Measurements from ENCODE around the gene SMARCA4.

Gene SMARCA4

DNA sequence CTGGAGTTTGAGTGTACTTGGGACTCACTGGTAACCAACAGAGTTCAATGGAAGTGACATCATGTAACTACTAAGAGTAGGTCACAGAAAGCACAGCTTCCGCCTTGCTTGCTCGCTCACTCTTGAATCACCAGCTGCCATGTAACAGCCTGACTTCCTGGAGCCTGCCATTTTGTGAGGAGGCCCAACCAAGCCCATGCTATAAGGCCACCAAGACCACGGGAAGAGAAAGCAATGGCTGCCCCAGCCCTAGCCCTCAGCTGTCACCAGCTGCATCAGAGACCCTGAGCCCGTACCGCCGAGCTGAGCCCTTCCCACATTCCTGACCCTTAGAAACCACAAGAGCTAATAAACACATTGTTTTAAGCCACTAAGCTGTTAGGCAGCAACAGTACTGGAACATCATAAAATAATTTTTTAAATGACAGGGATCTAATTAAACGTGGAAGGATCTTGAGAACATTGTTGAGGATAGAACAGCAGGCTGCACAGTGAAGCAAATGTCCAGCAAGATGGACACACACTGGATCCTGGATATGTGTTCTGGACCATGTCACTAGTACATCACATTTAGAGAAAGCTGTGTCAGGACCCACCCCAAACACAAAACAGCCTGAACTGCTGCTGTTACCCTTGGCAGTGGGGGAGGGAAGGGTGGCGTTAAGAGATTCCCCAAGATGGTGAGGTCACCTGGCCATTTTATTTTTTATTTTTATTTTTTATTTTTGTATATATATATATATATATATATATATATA is 106.7 kb downstream of the SMARCA4 start:
- no peak overlapping the region for H3K4me3 ChIP-seq (ENCODE audit: low read depth, low read length)
- TF ChIP-seq, protein P1, sequence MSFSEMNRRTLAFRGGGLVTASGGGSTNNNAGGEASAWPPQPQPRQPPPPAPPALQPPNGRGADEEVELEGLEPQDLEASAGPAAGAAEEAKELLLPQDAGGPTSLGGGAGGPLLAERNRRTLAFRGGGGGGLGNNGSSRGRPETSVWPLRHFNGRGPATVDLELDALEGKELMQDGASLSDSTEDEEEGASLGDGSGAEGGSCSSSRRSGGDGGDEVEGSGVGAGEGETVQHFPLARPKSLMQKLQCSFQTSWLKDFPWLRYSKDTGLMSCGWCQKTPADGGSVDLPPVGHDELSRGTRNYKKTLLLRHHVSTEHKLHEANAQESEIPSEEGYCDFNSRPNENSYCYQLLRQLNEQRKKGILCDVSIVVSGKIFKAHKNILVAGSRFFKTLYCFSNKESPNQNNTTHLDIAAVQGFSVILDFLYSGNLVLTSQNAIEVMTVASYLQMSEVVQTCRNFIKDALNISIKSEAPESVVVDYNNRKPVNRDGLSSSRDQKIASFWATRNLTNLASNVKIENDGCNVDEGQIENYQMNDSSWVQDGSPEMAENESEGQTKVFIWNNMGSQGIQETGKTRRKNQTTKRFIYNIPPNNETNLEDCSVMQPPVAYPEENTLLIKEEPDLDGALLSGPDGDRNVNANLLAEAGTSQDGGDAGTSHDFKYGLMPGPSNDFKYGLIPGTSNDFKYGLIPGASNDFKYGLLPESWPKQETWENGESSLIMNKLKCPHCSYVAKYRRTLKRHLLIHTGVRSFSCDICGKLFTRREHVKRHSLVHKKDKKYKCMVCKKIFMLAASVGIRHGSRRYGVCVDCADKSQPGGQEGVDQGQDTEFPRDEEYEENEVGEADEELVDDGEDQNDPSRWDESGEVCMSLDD (tag by site-specific recombination; IDR thresholded peaks at IDR 0.05) = no peak
- TF ChIP-seq SETDB1 (IDR thresholded peaks at IDR 0.05; ENCODE audit: insufficient read length, low read length) = peak; percentile 50
- CTCF ChIA-PET = interaction anchor here (1.1 to 1.2 kb wide), 2 partner anchors 32 to 59 kb away, joined by 3 to 6 read pairs; no protein-coding TSS in a partner anchor
- H3K4me1 ChIP-seq (ENCODE audit: control insufficient read depth, insufficient read depth, low read length) = no peaks in the 10 kb centered on the region
- no peak overlapping the region for H3K27ac ChIP-seq (ENCODE audit: extremely low read depth, low read depth, low read length)
- H3K36me3 ChIP-seq (ENCODE audit: control insufficient read depth in 2 of 2, insufficient read depth in 1 of 2, low read length in 2 of 2) = peaks cover 8 to 27% of the 10 kb centered on the region in 2 experiments; a peak in 2 of 3 replicates
- POLR2A ChIA-PET = interaction anchor here (0.6 to 0.8 kb wide), 2 partner anchors 20 to 120 kb away, joined by 3 read pairs; no protein-coding TSS in a partner anchor
- no peaks in the 10 kb centered on the region for H3K9me3 ChIP-seq (ENCODE audit: control insufficient read depth, insufficient read depth, low read depth, low read length)

DNA sequence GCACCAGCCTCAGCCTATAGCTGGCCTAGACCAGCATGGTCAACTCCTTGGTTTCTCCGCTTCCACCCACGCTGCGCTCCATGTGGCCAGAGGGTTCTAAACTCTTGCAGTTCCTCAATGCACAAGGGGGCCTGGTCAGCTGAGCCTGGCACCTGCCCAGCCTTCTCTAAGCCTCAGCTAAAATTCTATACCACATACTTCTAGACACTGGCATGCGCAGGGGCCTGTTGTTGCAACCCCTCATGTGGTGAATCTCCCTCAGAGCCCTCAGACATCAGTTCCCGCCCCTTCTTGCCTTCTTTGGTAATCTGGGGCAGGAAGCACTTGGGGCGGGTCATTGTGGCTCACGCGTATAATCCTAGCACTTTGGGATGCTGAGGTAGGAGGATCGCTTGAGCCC is 108.7 kb downstream of the SMARCA4 start:
- ChIA-PET POLR2A (no interaction called here), CTCF (no interaction called here)
- Histone ChIP-seq H3K9me3 (ENCODE audit: control insufficient read depth, insufficient read depth, low read depth, low read length) (no peaks in the 10 kb centered on the region), H3K4me3 (ENCODE audit: low read depth, low read length) (no peak overlapping the region), H3K36me3 (ENCODE audit: control insufficient read depth in 2 of 2, insufficient read depth in 1 of 2, low read length in 2 of 2) (peaks cover 0 to 20% of the 10 kb centered on the region in 2 experiments; a peak in 2 of 3 replicates), H3K27ac (ENCODE audit: extremely low read depth, low read depth, low read length) (no peak overlapping the region), H3K4me1 (ENCODE audit: control insufficient read depth, insufficient read depth, low read length) (no peaks in the 10 kb centered on the region)
- TF ChIP-seq, protein P1 (tag by site-specific recombination; IDR thresholded peaks at IDR 0.05) = no peak
- TF ChIP-seq PRDM1 (tag by site-specific recombination; IDR thresholded peaks at IDR 0.05) = no peak
- TF ChIP-seq ZNF112 (tag by site-specific recombination; IDR thresholded peaks at IDR 0.05) = no peak
- no peak for TF ChIP-seq ZNF354C (tag by site-specific recombination; IDR thresholded peaks at IDR 0.05; ENCODE audit: borderline replicate concordance, low read depth)
- no peak for TF ChIP-seq ZNF335 (tag by site-specific recombination; conservative IDR thresholded peaks at IDR 0.05)
- TF ChIP-seq ZNF785 (tag by site-specific recombination; IDR thresholded peaks at IDR 0.05) = no peak
- no peak for TF ChIP-seq KLF7 (tag by site-specific recombination; IDR thresholded peaks at IDR 0.05; ENCODE audit: borderline replicate concordance)
- TF ChIP-seq ZNF175 (tag by site-specific recombination; IDR thresholded peaks at IDR 0.05) = no peak
- no peak for TF ChIP-seq ZNF654 (tag by site-specific recombination; IDR thresholded peaks at IDR 0.05; ENCODE audit: low read depth)
- TF ChIP-seq ZNF350 (tag by site-specific recombination; IDR thresholded peaks at IDR 0.05) = no peak
- TF ChIP-seq, protein P2, sequence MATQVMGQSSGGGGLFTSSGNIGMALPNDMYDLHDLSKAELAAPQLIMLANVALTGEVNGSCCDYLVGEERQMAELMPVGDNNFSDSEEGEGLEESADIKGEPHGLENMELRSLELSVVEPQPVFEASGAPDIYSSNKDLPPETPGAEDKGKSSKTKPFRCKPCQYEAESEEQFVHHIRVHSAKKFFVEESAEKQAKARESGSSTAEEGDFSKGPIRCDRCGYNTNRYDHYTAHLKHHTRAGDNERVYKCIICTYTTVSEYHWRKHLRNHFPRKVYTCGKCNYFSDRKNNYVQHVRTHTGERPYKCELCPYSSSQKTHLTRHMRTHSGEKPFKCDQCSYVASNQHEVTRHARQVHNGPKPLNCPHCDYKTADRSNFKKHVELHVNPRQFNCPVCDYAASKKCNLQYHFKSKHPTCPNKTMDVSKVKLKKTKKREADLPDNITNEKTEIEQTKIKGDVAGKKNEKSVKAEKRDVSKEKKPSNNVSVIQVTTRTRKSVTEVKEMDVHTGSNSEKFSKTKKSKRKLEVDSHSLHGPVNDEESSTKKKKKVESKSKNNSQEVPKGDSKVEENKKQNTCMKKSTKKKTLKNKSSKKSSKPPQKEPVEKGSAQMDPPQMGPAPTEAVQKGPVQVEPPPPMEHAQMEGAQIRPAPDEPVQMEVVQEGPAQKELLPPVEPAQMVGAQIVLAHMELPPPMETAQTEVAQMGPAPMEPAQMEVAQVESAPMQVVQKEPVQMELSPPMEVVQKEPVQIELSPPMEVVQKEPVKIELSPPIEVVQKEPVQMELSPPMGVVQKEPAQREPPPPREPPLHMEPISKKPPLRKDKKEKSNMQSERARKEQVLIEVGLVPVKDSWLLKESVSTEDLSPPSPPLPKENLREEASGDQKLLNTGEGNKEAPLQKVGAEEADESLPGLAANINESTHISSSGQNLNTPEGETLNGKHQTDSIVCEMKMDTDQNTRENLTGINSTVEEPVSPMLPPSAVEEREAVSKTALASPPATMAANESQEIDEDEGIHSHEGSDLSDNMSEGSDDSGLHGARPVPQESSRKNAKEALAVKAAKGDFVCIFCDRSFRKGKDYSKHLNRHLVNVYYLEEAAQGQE (tag by site-specific recombination; IDR thresholded peaks at IDR 0.05) = no peak
- no peak for TF ChIP-seq WT1 (tag by site-specific recombination; IDR thresholded peaks at IDR 0.05)
- TF ChIP-seq, protein P3, sequence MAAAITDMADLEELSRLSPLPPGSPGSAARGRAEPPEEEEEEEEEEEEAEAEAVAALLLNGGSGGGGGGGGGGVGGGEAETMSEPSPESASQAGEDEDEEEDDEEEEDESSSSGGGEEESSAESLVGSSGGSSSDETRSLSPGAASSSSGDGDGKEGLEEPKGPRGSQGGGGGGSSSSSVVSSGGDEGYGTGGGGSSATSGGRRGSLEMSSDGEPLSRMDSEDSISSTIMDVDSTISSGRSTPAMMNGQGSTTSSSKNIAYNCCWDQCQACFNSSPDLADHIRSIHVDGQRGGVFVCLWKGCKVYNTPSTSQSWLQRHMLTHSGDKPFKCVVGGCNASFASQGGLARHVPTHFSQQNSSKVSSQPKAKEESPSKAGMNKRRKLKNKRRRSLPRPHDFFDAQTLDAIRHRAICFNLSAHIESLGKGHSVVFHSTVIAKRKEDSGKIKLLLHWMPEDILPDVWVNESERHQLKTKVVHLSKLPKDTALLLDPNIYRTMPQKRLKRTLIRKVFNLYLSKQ (tag by site-specific recombination; IDR thresholded peaks at IDR 0.05; ENCODE audit: borderline replicate concordance) = no peak

Measured in HEK293 (cell line).